Panc1 (cell line): Measurements from ENCODE around the gene OXCT2. TPM values are rescaled to one million over a fixed set of nuclear protein-coding genes. Genes with fewer than 3 reads are reported as not detected.

Experiments used
- ATAC-seq: fragments of 200-7000 bp; cut with Tn5 transposase; 2 replicates; pipeline ENCODE4 v1.9.1; 2020; ENCODE audit warnings: mild to moderate bottlenecking, moderate library complexity
- BruUV-seq: library from RNA; stranded (reverse); fragments of 400-500 nt; replicated peaks from 2 replicates; lab custom pipeline; 2021; lab: Mats Ljungman, UMichigan
- CTCF ChIA-PET: fragments of 300-600 bp; sonication (Branson Sonifier 250); formaldehyde crosslinking; loops from one replicate; lab custom pipeline; 2022; ENCODE audit warnings: antibody characterized with exemption; lab: Charles Lee
- POLR2A ChIA-PET: fragments of 300-600 bp; sonication (Branson Sonifier 250); formaldehyde crosslinking; loops from one replicate; lab custom pipeline; 2022; ENCODE audit warnings: antibody characterized with exemption; lab: Charles Lee
- DNase-seq: peaks from one replicate; pipeline ENCODE4 v3.0.0-alpha.2; 2010; ENCODE audit warnings: low read depth, low spot score
- H3K27ac ChIP-seq: 2 replicates; pipeline ENCODE4 v1.5.1; 2011; ENCODE audit warnings: mild to moderate bottlenecking, low read length, inconsistent platforms
- H3K27me3 ChIP-seq: fragments of 200-500 bp; sonication (Bioruptor generic); 2 replicates; pipeline ENCODE4 v1.6.0; 2014; ENCODE audit warnings: low read length, inconsistent platforms; ENCODE audit not compliant: control insufficient read depth, insufficient read depth
- H3K36me3 ChIP-seq: fragments of 200-500 bp; sonication (Bioruptor generic); 2 replicates; pipeline ENCODE4 v1.5.1; 2014; ENCODE audit warnings: inconsistent platforms, mild to moderate bottlenecking, low read length, moderate library complexity; ENCODE audit not compliant: control insufficient read depth, insufficient read depth
- H3K4me1 ChIP-seq: 2 replicates; pipeline ENCODE4 v1.5.1; 2011; ENCODE audit warnings: inconsistent platforms, mild to moderate bottlenecking, low read length, moderate library complexity; ENCODE audit not compliant: control insufficient read depth, insufficient read depth
- H3K4me3 ChIP-seq, 2 experiments: 2 replicates each; pipeline ENCODE4 v1.5.1; 2011 to 2012; ENCODE audit warnings: low read depth in 2 of 2, low read length in 2 of 2, mild to moderate bottlenecking in 2 of 2, inconsistent platforms in 1 of 2, moderate library complexity in 1 of 2
- H3K9me3 ChIP-seq: fragments of 200-500 bp; sonication (Bioruptor generic); 2 replicates; pipeline ENCODE4 v1.5.1; 2014; ENCODE audit warnings: low read depth, mild to moderate bottlenecking, inconsistent platforms, low read length, moderate library complexity; ENCODE audit not compliant: control insufficient read depth, insufficient read depth
- POLR2AphosphoS5 ChIP-seq: IDR thresholded peaks from 2 replicates; pipeline ENCODE4 v1.6.1; 2012; ENCODE audit warnings: mild to moderate bottlenecking, low read depth, low read length, moderate library complexity
- SIN3A ChIP-seq: IDR thresholded peaks from 2 replicates; pipeline ENCODE4 v1.6.1; 2012; ENCODE audit warnings: low read depth, mild to moderate bottlenecking, low read length, moderate library complexity, borderline replicate concordance; ENCODE audit not compliant: insufficient read depth
- TCF7L2 ChIP-seq: IDR thresholded peaks from 2 replicates; pipeline ENCODE4 v1.6.1; 2011; ENCODE audit warnings: mild to moderate bottlenecking, low read depth, low read length, inconsistent platforms
- in situ Hi-C: cut with HindIII; loops from 2 replicates; pipeline ENCODE4 v1.10.0; 2016; ENCODE audit warnings: low sequenced_read_pairs, low pct_unique_long_range_greater_than_20kb
- intact Hi-C: fragments of 100-400 bp; cut with micrococcal nuclease; formaldehyde crosslinking; loops from one replicate; pipeline ENCODE4 v1.10.0; 2022; ENCODE audit not compliant: unreplicated experiment
- total RNA-seq: library from RNA; stranded (reverse); gene quantifications from one replicate; pipeline ENCODE4 v1.2.1, GENCODE V29; 2021; ENCODE audit not compliant: unreplicated experiment
- TF ChIP-seq, protein P1 (sequence below): fragments of 450-650 bp; IDR thresholded peaks from 2 replicates; pipeline ENCODE4 v1.5.1; 2017; ENCODE audit warnings: mild to moderate bottlenecking
- TF ChIP-seq, protein P2 (sequence below), 2 experiments: IDR thresholded peaks; 2 replicates each; pipeline ENCODE4 v1.6.1; 2011 to 2012; ENCODE audit warnings: low read depth in 2 of 2, control low read depth in 1 of 2, low read length in 1 of 2, mild to moderate bottlenecking in 1 of 2, moderate library complexity in 1 of 2; ENCODE audit not compliant: insufficient read depth in 1 of 2

OXCT2 gene
- total RNA-seq, 1 experiment from 2014 or later = 1.9 TPM

DNA sequence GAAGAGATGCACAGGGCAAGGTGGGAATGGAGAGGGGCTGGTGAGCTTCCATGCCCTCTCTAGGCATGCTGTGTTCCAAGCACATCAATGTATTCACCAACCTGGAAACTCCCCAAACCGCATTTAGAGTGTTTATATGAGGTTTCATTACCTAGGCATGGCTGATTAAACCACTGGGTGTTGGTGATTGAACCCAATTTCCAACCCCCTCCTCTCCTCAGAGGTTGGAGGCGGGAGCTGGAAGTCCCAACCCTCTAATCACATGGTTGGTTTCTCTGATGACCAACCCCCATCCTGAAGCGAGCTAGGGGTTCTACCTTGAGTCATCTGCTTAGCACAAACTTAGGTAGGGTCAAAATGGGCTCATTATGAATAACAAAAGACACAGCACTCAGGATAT, 35.4 kb downstream of the OXCT2 start:
- intact Hi-C loops (no loop called here), in situ Hi-C loops (no loop called here)
- Histone ChIP-seq H3K36me3 (peaks cover under 1% of the 10 kb centered on the region), H3K27ac (no peak overlapping the region), H3K4me1 (peaks cover 5% of the 10 kb centered on the region), H3K27me3 (peaks cover 2% of the 10 kb centered on the region; the same call in 1 of the 2 replicates), H3K4me3 (no peak overlapping the region), H3K9me3 (no peaks in the 10 kb centered on the region)
- POLR2A ChIA-PET = no interaction called here
- DNase-seq = no peak
- CTCF ChIA-PET = no interaction called here
- ATAC-seq = no peak
- no TSS peak for BruUV-seq
- TF ChIP-seq, protein P1, sequence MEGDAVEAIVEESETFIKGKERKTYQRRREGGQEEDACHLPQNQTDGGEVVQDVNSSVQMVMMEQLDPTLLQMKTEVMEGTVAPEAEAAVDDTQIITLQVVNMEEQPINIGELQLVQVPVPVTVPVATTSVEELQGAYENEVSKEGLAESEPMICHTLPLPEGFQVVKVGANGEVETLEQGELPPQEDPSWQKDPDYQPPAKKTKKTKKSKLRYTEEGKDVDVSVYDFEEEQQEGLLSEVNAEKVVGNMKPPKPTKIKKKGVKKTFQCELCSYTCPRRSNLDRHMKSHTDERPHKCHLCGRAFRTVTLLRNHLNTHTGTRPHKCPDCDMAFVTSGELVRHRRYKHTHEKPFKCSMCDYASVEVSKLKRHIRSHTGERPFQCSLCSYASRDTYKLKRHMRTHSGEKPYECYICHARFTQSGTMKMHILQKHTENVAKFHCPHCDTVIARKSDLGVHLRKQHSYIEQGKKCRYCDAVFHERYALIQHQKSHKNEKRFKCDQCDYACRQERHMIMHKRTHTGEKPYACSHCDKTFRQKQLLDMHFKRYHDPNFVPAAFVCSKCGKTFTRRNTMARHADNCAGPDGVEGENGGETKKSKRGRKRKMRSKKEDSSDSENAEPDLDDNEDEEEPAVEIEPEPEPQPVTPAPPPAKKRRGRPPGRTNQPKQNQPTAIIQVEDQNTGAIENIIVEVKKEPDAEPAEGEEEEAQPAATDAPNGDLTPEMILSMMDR = no peak
- TF ChIP-seq, protein P2, sequence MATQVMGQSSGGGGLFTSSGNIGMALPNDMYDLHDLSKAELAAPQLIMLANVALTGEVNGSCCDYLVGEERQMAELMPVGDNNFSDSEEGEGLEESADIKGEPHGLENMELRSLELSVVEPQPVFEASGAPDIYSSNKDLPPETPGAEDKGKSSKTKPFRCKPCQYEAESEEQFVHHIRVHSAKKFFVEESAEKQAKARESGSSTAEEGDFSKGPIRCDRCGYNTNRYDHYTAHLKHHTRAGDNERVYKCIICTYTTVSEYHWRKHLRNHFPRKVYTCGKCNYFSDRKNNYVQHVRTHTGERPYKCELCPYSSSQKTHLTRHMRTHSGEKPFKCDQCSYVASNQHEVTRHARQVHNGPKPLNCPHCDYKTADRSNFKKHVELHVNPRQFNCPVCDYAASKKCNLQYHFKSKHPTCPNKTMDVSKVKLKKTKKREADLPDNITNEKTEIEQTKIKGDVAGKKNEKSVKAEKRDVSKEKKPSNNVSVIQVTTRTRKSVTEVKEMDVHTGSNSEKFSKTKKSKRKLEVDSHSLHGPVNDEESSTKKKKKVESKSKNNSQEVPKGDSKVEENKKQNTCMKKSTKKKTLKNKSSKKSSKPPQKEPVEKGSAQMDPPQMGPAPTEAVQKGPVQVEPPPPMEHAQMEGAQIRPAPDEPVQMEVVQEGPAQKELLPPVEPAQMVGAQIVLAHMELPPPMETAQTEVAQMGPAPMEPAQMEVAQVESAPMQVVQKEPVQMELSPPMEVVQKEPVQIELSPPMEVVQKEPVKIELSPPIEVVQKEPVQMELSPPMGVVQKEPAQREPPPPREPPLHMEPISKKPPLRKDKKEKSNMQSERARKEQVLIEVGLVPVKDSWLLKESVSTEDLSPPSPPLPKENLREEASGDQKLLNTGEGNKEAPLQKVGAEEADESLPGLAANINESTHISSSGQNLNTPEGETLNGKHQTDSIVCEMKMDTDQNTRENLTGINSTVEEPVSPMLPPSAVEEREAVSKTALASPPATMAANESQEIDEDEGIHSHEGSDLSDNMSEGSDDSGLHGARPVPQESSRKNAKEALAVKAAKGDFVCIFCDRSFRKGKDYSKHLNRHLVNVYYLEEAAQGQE (IDR thresholded peaks at IDR 0.05; ENCODE audit: insufficient read depth in 1 of 2, low read depth in 2 of 2, low read length in 1 of 2) = no peak
- TF ChIP-seq POLR2AphosphoS5 = no peak
- no peak for TF ChIP-seq SIN3A
- no peak for TF ChIP-seq TCF7L2

DNA sequence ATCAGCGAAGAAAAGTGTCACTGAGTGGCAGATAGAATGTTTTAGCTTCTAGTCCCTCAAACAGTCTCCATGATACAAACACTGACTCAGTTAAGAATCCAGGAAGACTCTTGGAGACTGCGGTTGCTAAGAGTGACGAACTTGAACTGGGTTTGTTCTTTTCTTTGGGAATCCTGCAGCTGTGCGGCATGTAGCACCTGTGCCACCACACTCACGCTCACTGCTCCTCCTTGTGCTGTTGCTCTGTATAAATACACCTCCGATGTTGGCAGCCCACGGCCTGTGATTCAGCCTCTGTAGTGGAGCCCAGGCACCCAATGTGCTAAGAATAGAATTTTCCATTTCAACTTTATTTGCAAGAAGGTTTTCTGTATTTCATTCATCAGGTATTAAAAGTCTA, 38.0 kb downstream of the OXCT2 start:
- in situ Hi-C loops (no loop called here), intact Hi-C loops (no loop called here)
- Histone ChIP-seq H3K36me3 (no peaks in the 10 kb centered on the region), H3K9me3 (no peaks in the 10 kb centered on the region), H3K4me1 (no peaks in the 10 kb centered on the region), H3K4me3 (no peak overlapping the region), H3K27ac (no peak overlapping the region), H3K27me3 (peaks cover 2% of the 10 kb centered on the region; the same call in 1 of the 2 replicates)
- no TSS peak for BruUV-seq
- DNase-seq = no peak
- TF ChIP-seq SIN3A = no peak
- no peak for TF ChIP-seq TCF7L2
- TF ChIP-seq, protein P2 (IDR thresholded peaks at IDR 0.05; ENCODE audit: insufficient read depth in 1 of 2, low read depth in 2 of 2, low read length in 1 of 2) = no peak
- TF ChIP-seq POLR2AphosphoS5 = no peak
- TF ChIP-seq, protein P1 = no peak
- CTCF ChIA-PET = no interaction called here
- POLR2A ChIA-PET = no interaction called here
- peak; percentile 24; the same call in 1 of the 2 replicates for ATAC-seq
